GM23338 (cell line): ENCODE measurements around the gene BCL2A1. TPM values are rescaled to one million over a fixed set of nuclear protein-coding genes. Genes with fewer than 3 reads are reported as not detected.

Source experiments
- ATAC-seq: fragments of 200-7000 bp; cut with Tn5 transposase; 3 replicates; pipeline ENCODE4 v1.9.1; 2020
- DNase-seq: peaks from one replicate; pipeline ENCODE4 v3.0.0-alpha.2; 2015; ENCODE audit warnings: low spot score
- H2AFZ ChIP-seq: fragments of 200-600 bp; sonication (generic); 2 replicates; pipeline ENCODE4 v1.8.0; 2016; ENCODE audit warnings: antibody characterized with exemption, mild to moderate bottlenecking, moderate library complexity
- H3F3A ChIP-seq: fragments of 200-600 bp; sonication (generic); replicated peaks from 2 replicates; pipeline ENCODE4 v1.8.0; 2017; ENCODE audit warnings: antibody characterized with exemption, mixed run types, low read depth
- H3K27ac ChIP-seq: fragments of 200-600 bp; sonication (generic); 2 replicates; pipeline ENCODE4 v1.6.1; 2016; ENCODE audit warnings: low read depth
- H3K27me3 ChIP-seq: fragments of 200-600 bp; sonication (generic); 2 replicates; pipeline ENCODE4 v1.8.0; 2016; ENCODE audit warnings: mild to moderate bottlenecking, mixed run types, moderate library complexity; ENCODE audit not compliant: insufficient read depth
- H3K36me3 ChIP-seq: fragments of 200-600 bp; sonication (generic); 2 replicates; pipeline ENCODE4 v1.8.0; 2016; ENCODE audit warnings: mild to moderate bottlenecking; ENCODE audit not compliant: insufficient read depth
- H3K4me1 ChIP-seq: fragments of 200-600 bp; sonication (generic); 2 replicates; pipeline ENCODE4 v1.8.0; 2016; ENCODE audit warnings: mild to moderate bottlenecking, moderate library complexity; ENCODE audit not compliant: insufficient read depth
- H3K4me2 ChIP-seq: fragments of 200-600 bp; sonication (generic); 2 replicates; pipeline ENCODE4 v1.7.1; 2017; ENCODE audit warnings: mixed run types
- H3K4me3 ChIP-seq: fragments of 200-600 bp; sonication (generic); 2 replicates; pipeline ENCODE4 v1.6.1; 2016; ENCODE audit warnings: mixed run types
- H3K79me2 ChIP-seq: fragments of 200-600 bp; sonication (generic); replicated peaks from 2 replicates; pipeline ENCODE4 v1.8.0; 2017; ENCODE audit warnings: mild to moderate bottlenecking; ENCODE audit not compliant: insufficient read depth
- H3K9me2 ChIP-seq: fragments of 200-600 bp; sonication (generic); 2 replicates; pipeline ENCODE4 v1.8.0; 2017; ENCODE audit not compliant: insufficient read depth
- H4K20me1 ChIP-seq: fragments of 200-600 bp; sonication (generic); replicated peaks from 2 replicates; pipeline ENCODE4 v1.8.0; 2017; ENCODE audit warnings: mild to moderate bottlenecking; ENCODE audit not compliant: insufficient read depth
- H3K27ac Mint-ChIP-seq: 2 replicates; pipeline ENCODE4 v1.8.0; 2020; ENCODE audit warnings: inconsistent platforms, mild to moderate bottlenecking, moderate library complexity, mixed read lengths
- H3K27me3 Mint-ChIP-seq: 3 replicates; pipeline ENCODE4 v1.8.0; 2022; ENCODE audit warnings: low read depth, mild to moderate bottlenecking, moderate library complexity, mixed read lengths, inconsistent platforms; ENCODE audit not compliant: insufficient read depth, poor library complexity
- H3K36me3 Mint-ChIP-seq: 3 replicates; pipeline ENCODE4 v1.8.0; 2021; ENCODE audit warnings: low read depth, mild to moderate bottlenecking, inconsistent platforms, moderate library complexity, mixed read lengths
- H3K4me1 Mint-ChIP-seq: 3 replicates; pipeline ENCODE4 v1.8.0; 2020; ENCODE audit warnings: mild to moderate bottlenecking, inconsistent platforms, mixed read lengths
- H3K4me3 Mint-ChIP-seq: 3 replicates; pipeline ENCODE4 v1.8.0; 2021; ENCODE audit warnings: moderate library complexity, mild to moderate bottlenecking, inconsistent platforms, mixed read lengths
- H3K9me3 Mint-ChIP-seq: 3 replicates; pipeline ENCODE4 v1.8.0; 2020; ENCODE audit warnings: moderate library complexity, mild to moderate bottlenecking, inconsistent platforms, mixed read lengths
- CREB1 ChIP-seq: fragments of 250-450 bp; sonication (Bioruptor Pico); IDR thresholded peaks from 2 replicates; pipeline ENCODE4 v1.5.0; 2020; ENCODE audit warnings: low read depth, mild to moderate bottlenecking, moderate library complexity
- EZH2 ChIP-seq: fragments of 200-600 bp; sonication (generic); IDR thresholded peaks from one replicate; pipeline ENCODE4 v1.8.0; 2017; ENCODE audit warnings: antibody characterized with exemption, mild to moderate bottlenecking, low read depth; ENCODE audit not compliant: unreplicated experiment
- EZH2phosphoT487 ChIP-seq: fragments of 200-600 bp; sonication (generic); IDR thresholded peaks from one replicate; pipeline ENCODE4 v1.8.1; 2018; ENCODE audit warnings: antibody characterized with exemption; ENCODE audit not compliant: unreplicated experiment
- JUNB ChIP-seq: IDR thresholded peaks from one replicate; pipeline ENCODE4 v1.6.1; 2016; ENCODE audit warnings: antibody characterized with exemption; ENCODE audit not compliant: unreplicated experiment
- NANOG ChIP-seq: IDR thresholded peaks from 2 replicates; pipeline ENCODE4 v1.6.1; 2016; ENCODE audit warnings: antibody characterized with exemption, borderline replicate concordance
- POLR2AphosphoS5 ChIP-seq: IDR thresholded peaks from 2 replicates; pipeline ENCODE4 v1.6.1; 2016; ENCODE audit warnings: antibody characterized with exemption, low read depth
- STAT1 ChIP-seq: IDR thresholded peaks from one replicate; pipeline ENCODE4 v1.6.1; 2016; ENCODE audit warnings: antibody characterized with exemption; ENCODE audit not compliant: unreplicated experiment
- ZNF114 ChIP-seq: fragments of 250-450 bp; sonication (Bioruptor Pico); IDR thresholded peaks from 2 replicates; pipeline ENCODE4 v1.5.0; 2020; ENCODE audit warnings: mild to moderate bottlenecking, moderate library complexity
- ZNF331 ChIP-seq: fragments of 250-450 bp; sonication (Bioruptor Pico); IDR thresholded peaks from 2 replicates; pipeline ENCODE4 v1.5.0; 2020; ENCODE audit warnings: low read depth, mild to moderate bottlenecking, moderate library complexity
- polyA plus RNA-seq: library from polyadenylated mRNA; unstranded; fragments of >200 nt; fragmentation: Nextera tagmentation; extraction: Ambion mirVana; gene quantifications from 2 replicates; pipeline ENCODE4 v1.2.1, GENCODE V29; 2016
- total RNA-seq: library from RNA; depleted of rRNA; stranded (reverse); fragments of >200 nt; shearing (Covaris generic); gene quantifications from 2 replicates; pipeline ENCODE4 v1.2.3, GENCODE V29; 2014
- TF ChIP-seq, protein P1 (sequence below): IDR thresholded peaks from 2 replicates; pipeline ENCODE4 v1.6.1; 2016; ENCODE audit warnings: antibody characterized with exemption
- TF ChIP-seq, protein P2 (sequence below): IDR thresholded peaks from one replicate; pipeline ENCODE4 v1.6.1; 2018; ENCODE audit warnings: antibody characterized with exemption; ENCODE audit not compliant: unreplicated experiment
- TF ChIP-seq, protein P3 (sequence below), 2 experiments: fragments of 200-600 bp in 1 of 2; sonication (generic) in 1 of 2; conservative IDR thresholded peaks; 2 replicates each; pipeline versions ENCODE4 v1.5.1 to v1.6.1; 2016 to 2017; ENCODE audit warnings: antibody characterized with exemption in 2 of 2, low read depth in 2 of 2, mild to moderate bottlenecking in 2 of 2, moderate library complexity in 1 of 2
- TF ChIP-seq, protein P4 (sequence below): fragments of 250-450 bp; sonication (Bioruptor Pico); IDR thresholded peaks from 2 replicates; pipeline ENCODE4 v1.5.0; 2020; ENCODE audit warnings: mild to moderate bottlenecking, moderate library complexity

The BCL2A1 gene
- total and polyA plus RNA-seq, 2 experiments from 2014 or later = not detected

DNA sequence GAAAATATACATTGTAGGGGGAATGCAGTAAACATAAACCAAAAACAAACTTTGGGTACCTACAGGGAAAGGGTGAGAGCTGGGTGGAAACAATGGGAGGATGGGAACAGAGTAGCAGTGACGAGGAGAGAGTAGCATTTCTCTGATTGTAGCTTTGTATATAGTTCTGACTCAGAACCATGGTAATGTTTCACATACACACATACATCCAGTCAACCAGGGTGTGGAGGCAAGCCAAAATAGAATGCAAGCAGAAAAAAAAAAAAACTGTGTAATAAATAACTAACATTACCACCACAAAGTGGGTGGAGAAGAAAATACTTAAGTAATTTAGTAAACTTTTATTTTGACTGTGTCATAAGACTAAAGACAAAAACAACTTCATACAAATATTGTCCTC is 27.2 kb downstream of the BCL2A1 start:
- no peaks in the 10 kb centered on the region for H3K9me2 ChIP-seq
- H3K36me3 ChIP-seq = no peaks in the 10 kb centered on the region
- no peaks in the 10 kb centered on the region for H3K79me2 ChIP-seq
- H3K27me3 ChIP-seq = no peaks in the 10 kb centered on the region
- no peaks in the 10 kb centered on the region for H3F3A ChIP-seq
- no peak overlapping the region for H3K4me2 ChIP-seq
- DNase-seq (no peak), ATAC-seq (no peak)
- H3K27ac ChIP-seq = no peak overlapping the region
- Mint-ChIP-seq H3K9me3 (no peaks in the 10 kb centered on the region; the same call in 2 of the 3 replicates), H3K36me3 (no peaks in the 10 kb centered on the region), H3K27ac (no peak overlapping the region), H3K27me3 (peaks cover 3% of the 10 kb centered on the region), H3K4me3 (no peak overlapping the region), H3K4me1 (peaks cover 4% of the 10 kb centered on the region; the same call in 1 of the 3 replicates)
- no peaks in the 10 kb centered on the region for H3K4me1 ChIP-seq
- no peaks in the 10 kb centered on the region for H4K20me1 ChIP-seq
- TF ChIP-seq, protein P1, sequence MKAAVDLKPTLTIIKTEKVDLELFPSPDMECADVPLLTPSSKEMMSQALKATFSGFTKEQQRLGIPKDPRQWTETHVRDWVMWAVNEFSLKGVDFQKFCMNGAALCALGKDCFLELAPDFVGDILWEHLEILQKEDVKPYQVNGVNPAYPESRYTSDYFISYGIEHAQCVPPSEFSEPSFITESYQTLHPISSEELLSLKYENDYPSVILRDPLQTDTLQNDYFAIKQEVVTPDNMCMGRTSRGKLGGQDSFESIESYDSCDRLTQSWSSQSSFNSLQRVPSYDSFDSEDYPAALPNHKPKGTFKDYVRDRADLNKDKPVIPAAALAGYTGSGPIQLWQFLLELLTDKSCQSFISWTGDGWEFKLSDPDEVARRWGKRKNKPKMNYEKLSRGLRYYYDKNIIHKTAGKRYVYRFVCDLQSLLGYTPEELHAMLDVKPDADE = no peak
- TF ChIP-seq POLR2AphosphoS5 = no peak
- TF ChIP-seq, protein P2, sequence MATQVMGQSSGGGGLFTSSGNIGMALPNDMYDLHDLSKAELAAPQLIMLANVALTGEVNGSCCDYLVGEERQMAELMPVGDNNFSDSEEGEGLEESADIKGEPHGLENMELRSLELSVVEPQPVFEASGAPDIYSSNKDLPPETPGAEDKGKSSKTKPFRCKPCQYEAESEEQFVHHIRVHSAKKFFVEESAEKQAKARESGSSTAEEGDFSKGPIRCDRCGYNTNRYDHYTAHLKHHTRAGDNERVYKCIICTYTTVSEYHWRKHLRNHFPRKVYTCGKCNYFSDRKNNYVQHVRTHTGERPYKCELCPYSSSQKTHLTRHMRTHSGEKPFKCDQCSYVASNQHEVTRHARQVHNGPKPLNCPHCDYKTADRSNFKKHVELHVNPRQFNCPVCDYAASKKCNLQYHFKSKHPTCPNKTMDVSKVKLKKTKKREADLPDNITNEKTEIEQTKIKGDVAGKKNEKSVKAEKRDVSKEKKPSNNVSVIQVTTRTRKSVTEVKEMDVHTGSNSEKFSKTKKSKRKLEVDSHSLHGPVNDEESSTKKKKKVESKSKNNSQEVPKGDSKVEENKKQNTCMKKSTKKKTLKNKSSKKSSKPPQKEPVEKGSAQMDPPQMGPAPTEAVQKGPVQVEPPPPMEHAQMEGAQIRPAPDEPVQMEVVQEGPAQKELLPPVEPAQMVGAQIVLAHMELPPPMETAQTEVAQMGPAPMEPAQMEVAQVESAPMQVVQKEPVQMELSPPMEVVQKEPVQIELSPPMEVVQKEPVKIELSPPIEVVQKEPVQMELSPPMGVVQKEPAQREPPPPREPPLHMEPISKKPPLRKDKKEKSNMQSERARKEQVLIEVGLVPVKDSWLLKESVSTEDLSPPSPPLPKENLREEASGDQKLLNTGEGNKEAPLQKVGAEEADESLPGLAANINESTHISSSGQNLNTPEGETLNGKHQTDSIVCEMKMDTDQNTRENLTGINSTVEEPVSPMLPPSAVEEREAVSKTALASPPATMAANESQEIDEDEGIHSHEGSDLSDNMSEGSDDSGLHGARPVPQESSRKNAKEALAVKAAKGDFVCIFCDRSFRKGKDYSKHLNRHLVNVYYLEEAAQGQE = no peak
- TF ChIP-seq CREB1 (CRISPR knock-in tag) = no peak
- TF ChIP-seq, protein P3, sequence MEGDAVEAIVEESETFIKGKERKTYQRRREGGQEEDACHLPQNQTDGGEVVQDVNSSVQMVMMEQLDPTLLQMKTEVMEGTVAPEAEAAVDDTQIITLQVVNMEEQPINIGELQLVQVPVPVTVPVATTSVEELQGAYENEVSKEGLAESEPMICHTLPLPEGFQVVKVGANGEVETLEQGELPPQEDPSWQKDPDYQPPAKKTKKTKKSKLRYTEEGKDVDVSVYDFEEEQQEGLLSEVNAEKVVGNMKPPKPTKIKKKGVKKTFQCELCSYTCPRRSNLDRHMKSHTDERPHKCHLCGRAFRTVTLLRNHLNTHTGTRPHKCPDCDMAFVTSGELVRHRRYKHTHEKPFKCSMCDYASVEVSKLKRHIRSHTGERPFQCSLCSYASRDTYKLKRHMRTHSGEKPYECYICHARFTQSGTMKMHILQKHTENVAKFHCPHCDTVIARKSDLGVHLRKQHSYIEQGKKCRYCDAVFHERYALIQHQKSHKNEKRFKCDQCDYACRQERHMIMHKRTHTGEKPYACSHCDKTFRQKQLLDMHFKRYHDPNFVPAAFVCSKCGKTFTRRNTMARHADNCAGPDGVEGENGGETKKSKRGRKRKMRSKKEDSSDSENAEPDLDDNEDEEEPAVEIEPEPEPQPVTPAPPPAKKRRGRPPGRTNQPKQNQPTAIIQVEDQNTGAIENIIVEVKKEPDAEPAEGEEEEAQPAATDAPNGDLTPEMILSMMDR (conservative IDR thresholded peaks at IDR 0.05; ENCODE audit: low read depth in 2 of 2) = no peak
- no peak for TF ChIP-seq ZNF114 (CRISPR knock-in tag)
- TF ChIP-seq, protein P4, sequence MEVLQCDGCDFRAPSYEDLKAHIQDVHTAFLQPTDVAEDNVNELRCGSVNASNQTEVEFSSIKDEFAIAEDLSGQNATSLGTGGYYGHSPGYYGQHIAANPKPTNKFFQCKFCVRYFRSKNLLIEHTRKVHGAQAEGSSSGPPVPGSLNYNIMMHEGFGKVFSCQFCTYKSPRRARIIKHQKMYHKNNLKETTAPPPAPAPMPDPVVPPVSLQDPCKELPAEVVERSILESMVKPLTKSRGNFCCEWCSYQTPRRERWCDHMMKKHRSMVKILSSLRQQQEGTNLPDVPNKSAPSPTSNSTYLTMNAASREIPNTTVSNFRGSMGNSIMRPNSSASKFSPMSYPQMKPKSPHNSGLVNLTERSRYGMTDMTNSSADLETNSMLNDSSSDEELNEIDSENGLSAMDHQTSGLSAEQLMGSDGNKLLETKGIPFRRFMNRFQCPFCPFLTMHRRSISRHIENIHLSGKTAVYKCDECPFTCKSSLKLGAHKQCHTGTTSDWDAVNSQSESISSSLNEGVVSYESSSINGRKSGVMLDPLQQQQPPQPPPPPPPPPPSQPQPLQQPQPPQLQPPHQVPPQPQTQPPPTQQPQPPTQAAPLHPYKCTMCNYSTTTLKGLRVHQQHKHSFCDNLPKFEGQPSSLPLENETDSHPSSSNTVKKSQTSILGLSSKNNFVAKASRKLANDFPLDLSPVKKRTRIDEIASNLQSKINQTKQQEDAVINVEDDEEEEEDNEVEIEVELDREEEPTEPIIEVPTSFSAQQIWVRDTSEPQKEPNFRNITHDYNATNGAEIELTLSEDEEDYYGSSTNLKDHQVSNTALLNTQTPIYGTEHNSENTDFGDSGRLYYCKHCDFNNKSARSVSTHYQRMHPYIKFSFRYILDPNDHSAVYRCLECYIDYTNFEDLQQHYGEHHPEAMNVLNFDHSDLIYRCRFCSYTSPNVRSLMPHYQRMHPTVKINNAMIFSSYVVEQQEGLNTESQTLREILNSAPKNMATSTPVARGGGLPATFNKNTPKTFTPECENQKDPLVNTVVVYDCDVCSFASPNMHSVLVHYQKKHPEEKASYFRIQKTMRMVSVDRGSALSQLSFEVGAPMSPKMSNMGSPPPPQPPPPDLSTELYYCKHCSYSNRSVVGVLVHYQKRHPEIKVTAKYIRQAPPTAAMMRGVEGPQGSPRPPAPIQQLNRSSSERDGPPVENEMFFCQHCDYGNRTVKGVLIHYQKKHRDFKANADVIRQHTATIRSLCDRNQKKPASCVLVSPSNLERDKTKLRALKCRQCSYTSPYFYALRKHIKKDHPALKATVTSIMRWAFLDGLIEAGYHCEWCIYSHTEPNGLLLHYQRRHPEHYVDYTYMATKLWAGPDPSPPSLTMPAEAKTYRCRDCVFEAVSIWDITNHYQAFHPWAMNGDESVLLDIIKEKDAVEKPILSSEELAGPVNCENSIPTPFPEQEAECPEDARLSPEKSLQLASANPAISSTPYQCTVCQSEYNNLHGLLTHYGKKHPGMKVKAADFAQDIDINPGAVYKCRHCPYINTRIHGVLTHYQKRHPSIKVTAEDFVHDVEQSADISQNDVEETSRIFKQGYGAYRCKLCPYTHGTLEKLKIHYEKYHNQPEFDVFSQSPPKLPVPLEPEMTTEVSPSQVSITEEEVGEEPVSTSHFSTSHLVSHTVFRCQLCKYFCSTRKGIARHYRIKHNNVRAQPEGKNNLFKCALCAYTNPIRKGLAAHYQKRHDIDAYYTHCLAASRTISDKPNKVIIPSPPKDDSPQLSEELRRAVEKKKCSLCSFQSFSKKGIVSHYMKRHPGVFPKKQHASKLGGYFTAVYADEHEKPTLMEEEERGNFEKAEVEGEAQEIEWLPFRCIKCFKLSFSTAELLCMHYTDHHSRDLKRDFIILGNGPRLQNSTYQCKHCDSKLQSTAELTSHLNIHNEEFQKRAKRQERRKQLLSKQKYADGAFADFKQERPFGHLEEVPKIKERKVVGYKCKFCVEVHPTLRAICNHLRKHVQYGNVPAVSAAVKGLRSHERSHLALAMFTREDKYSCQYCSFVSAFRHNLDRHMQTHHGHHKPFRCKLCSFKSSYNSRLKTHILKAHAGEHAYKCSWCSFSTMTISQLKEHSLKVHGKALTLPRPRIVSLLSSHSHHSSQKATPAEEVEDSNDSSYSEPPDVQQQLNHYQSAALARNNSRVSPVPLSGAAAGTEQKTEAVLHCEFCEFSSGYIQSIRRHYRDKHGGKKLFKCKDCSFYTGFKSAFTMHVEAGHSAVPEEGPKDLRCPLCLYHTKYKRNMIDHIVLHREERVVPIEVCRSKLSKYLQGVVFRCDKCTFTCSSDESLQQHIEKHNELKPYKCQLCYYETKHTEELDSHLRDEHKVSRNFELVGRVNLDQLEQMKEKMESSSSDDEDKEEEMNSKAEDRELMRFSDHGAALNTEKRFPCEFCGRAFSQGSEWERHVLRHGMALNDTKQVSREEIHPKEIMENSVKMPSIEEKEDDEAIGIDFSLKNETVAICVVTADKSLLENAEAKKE (CRISPR knock-in tag) = no peak
- no peak for TF ChIP-seq NANOG
- no peak for TF ChIP-seq ZNF331 (CRISPR knock-in tag)
- no peak for TF ChIP-seq EZH2phosphoT487
- TF ChIP-seq EZH2 = no peak
- TF ChIP-seq STAT1 = no peak
- TF ChIP-seq JUNB = no peak
- no peak overlapping the region for H2AFZ ChIP-seq
- H3K4me3 ChIP-seq = no peak overlapping the region
